ENCODE data around the gene FYB1.

FYB1 gene

GRCh38 chr5:39161578-39161977, 57.8 kb downstream of the FYB1 start:
- TF ChIP-seq EZH2phosphoT487 (IDR thresholded peaks at IDR 0.05; ENCODE audit: borderline replicate concordance) = no peak
- H3K9ac ChIP-seq (ENCODE audit: low read depth, low read length, poor library complexity, severe bottlenecking) = peak overlapping the region; percentile 48
- H4K20me1 ChIP-seq (ENCODE audit: insufficient read depth, low read length, poor library complexity, severe bottlenecking) = peaks cover 10% of the 10 kb centered on the region
- H3K27me3 ChIP-seq (ENCODE audit: insufficient read depth, low read length, poor library complexity, severe bottlenecking) = no peaks in the 10 kb centered on the region
- peaks cover 10% of the 10 kb centered on the region; the same call in 1 of the 2 replicates for H3K36me3 ChIP-seq (ENCODE audit: insufficient read depth, low read length)
- H3K9me3 ChIP-seq (ENCODE audit: insufficient read depth, low read depth, low read length) = no peaks in the 10 kb centered on the region
- no peaks in the 10 kb centered on the region for H3K9me2 ChIP-seq (replicated peaks; ENCODE audit: low read depth, low read length)
- no peak overlapping the region for H3K4me3 ChIP-seq (ENCODE audit: low read length, poor library complexity, severe bottlenecking)
- H3K4me1 ChIP-seq (ENCODE audit: insufficient read depth, low read length, poor library complexity, severe bottlenecking) = peaks cover 84% of the 10 kb centered on the region
- peak overlapping the region; percentile 40 for H3K4me2 ChIP-seq (ENCODE audit: low read depth, low read length, poor library complexity, severe bottlenecking)
- peaks cover 3% of the 10 kb centered on the region; the same call in 1 of the 2 replicates for H3F3A ChIP-seq (ENCODE audit: low read depth)
- no peak overlapping the region for H2AFZ ChIP-seq (ENCODE audit: low read length)
- H3K79me2 ChIP-seq (ENCODE audit: insufficient read depth, low read length) = peaks cover 100% of the 10 kb centered on the region

GRCh38 chr5:39160576-39161213, 58.7 kb downstream of the FYB1 start:
- Histone ChIP-seq H3F3A (ENCODE audit: low read depth) (peaks cover 3% of the 10 kb centered on the region; the same call in 1 of the 2 replicates), H3K27me3 (ENCODE audit: insufficient read depth, low read length, poor library complexity, severe bottlenecking) (no peaks in the 10 kb centered on the region), H3K9ac (ENCODE audit: low read depth, low read length, poor library complexity, severe bottlenecking) (peak overlapping the region; percentile 48), H3K4me2 (ENCODE audit: low read depth, low read length, poor library complexity, severe bottlenecking) (peak overlapping the region; percentile 40), H3K36me3 (ENCODE audit: insufficient read depth, low read length) (peaks cover 10% of the 10 kb centered on the region; the same call in 1 of the 2 replicates), H4K20me1 (ENCODE audit: insufficient read depth, low read length, poor library complexity, severe bottlenecking) (peaks cover 12% of the 10 kb centered on the region), H3K9me3 (ENCODE audit: insufficient read depth, low read depth, low read length) (no peaks in the 10 kb centered on the region), H3K4me3 (ENCODE audit: low read length, poor library complexity, severe bottlenecking) (no peak overlapping the region), H3K9me2 (replicated peaks; ENCODE audit: low read depth, low read length) (no peaks in the 10 kb centered on the region), H2AFZ (ENCODE audit: low read length) (no peak overlapping the region), H3K4me1 (ENCODE audit: insufficient read depth, low read length, poor library complexity, severe bottlenecking) (peaks cover 87% of the 10 kb centered on the region), H3K79me2 (ENCODE audit: insufficient read depth, low read length) (peaks cover 100% of the 10 kb centered on the region)
- no peak for TF ChIP-seq EZH2phosphoT487 (IDR thresholded peaks at IDR 0.05; ENCODE audit: borderline replicate concordance)
- no peak for TF ChIP-seq CTCF (conservative IDR thresholded peaks at IDR 0.05; ENCODE audit: low read length)

GRCh38 chr5:39159811-39160490, 59.4 kb downstream of the FYB1 start:
- Histone ChIP-seq H3K4me3 (ENCODE audit: low read length, poor library complexity, severe bottlenecking) (no peak overlapping the region), H3K9me3 (ENCODE audit: insufficient read depth, low read depth, low read length) (no peaks in the 10 kb centered on the region), H3K27me3 (ENCODE audit: insufficient read depth, low read length, poor library complexity, severe bottlenecking) (no peaks in the 10 kb centered on the region), H3K36me3 (ENCODE audit: insufficient read depth, low read length) (peaks cover 10% of the 10 kb centered on the region; the same call in 1 of the 2 replicates), H4K20me1 (ENCODE audit: insufficient read depth, low read length, poor library complexity, severe bottlenecking) (peaks cover 12% of the 10 kb centered on the region), H2AFZ (ENCODE audit: low read length) (no peak overlapping the region), H3K4me2 (ENCODE audit: low read depth, low read length, poor library complexity, severe bottlenecking) (peak overlapping the region; percentile 40), H3K4me1 (ENCODE audit: insufficient read depth, low read length, poor library complexity, severe bottlenecking) (peaks cover 79% of the 10 kb centered on the region), H3K79me2 (ENCODE audit: insufficient read depth, low read length) (peaks cover 100% of the 10 kb centered on the region), H3F3A (ENCODE audit: low read depth) (peaks cover 3% of the 10 kb centered on the region; the same call in 1 of the 2 replicates), H3K9ac (ENCODE audit: low read depth, low read length, poor library complexity, severe bottlenecking) (peak overlapping the region; percentile 3), H3K9me2 (replicated peaks; ENCODE audit: low read depth, low read length) (no peaks in the 10 kb centered on the region)
- no peak for TF ChIP-seq CTCF (conservative IDR thresholded peaks at IDR 0.05; ENCODE audit: low read length)
- TF ChIP-seq EZH2phosphoT487 (IDR thresholded peaks at IDR 0.05; ENCODE audit: borderline replicate concordance) = no peak

All from Loucy (cell line).